PFSK-1 (cell line): ENCODE measurements around the gene SRRM2.

Experiments used
- FOXP2 ChIP-seq: optimal IDR thresholded peaks from 2 replicates; pipeline ENCODE3; 2011; ENCODE audit warnings: borderline replicate concordance, control low read depth, inconsistent platforms; ENCODE audit not compliant: insufficient read depth; ENCODE audit errors: extremely low read length, extremely low read depth
- POLR2AphosphoS5 ChIP-seq: IDR thresholded peaks from 2 replicates; pipeline ENCODE4 v1.6.1; 2012; ENCODE audit warnings: low read depth, mild to moderate bottlenecking, control low read depth, low read length, moderate library complexity
- REST ChIP-seq, 2 experiments: IDR thresholded peaks; 2 replicates each; pipeline versions ENCODE4 v1.6.1 to v1.8.0; 2011 to 2012; ENCODE audit warnings: low read depth in 2 of 2, low read length in 2 of 2, control low read depth in 1 of 2, inconsistent platforms in 1 of 2, mild to moderate bottlenecking in 1 of 2, moderate library complexity in 1 of 2; ENCODE audit not compliant: insufficient read depth in 1 of 2
- SIN3A ChIP-seq: IDR thresholded peaks from 2 replicates; pipeline ENCODE4 v1.6.1; 2012; ENCODE audit warnings: mild to moderate bottlenecking, low read length, moderate library complexity, borderline replicate concordance; ENCODE audit not compliant: insufficient read depth
- TAF1 ChIP-seq: IDR thresholded peaks from 2 replicates; pipeline ENCODE4 v1.6.1; 2012; ENCODE audit warnings: low read length, control low read depth, borderline replicate concordance; ENCODE audit not compliant: insufficient read depth

DNA sequence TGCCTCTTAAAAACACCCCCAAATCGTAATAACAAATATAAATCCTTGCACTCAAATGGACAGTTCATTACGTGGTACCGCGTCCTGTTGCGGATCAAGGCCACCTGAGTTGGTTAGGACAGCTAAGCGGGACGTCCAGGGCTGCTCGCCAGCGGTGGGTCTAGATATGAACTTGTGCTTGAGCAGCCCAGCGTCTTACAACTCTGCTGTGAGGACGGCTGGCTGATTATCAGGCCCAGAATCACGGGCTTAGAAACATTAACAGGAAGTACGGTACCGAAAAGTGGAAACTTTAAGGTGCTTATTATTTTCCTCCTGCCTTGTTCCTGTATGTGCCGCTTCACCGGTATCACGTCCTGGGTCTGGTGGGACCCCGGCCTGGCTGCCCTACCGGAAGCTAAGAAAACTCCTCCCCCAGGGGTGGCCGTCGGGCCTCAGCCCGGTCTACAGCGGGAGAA is 832 bp upstream of the SRRM2 start:
- TF ChIP-seq POLR2AphosphoS5: no peak
- no peak for TF ChIP-seq REST (IDR thresholded peaks at IDR 0.05; ENCODE audit: insufficient read depth in 1 of 2, low read depth in 2 of 2, low read length in 2 of 2)
- TF ChIP-seq TAF1: no peak
- TF ChIP-seq FOXP2: no peak
- TF ChIP-seq SIN3A: no peak
